Measurements from ENCODE around the gene ZBTB7C. TPM values are rescaled to one million over a fixed set of nuclear protein-coding genes. Genes with fewer than 3 reads are reported as not detected.

Gene ZBTB7C
- total and polyA plus RNA-seq, 2 donors (not counting 1 experiment from before 2014, with no cell fraction given), result not detected

DNA sequence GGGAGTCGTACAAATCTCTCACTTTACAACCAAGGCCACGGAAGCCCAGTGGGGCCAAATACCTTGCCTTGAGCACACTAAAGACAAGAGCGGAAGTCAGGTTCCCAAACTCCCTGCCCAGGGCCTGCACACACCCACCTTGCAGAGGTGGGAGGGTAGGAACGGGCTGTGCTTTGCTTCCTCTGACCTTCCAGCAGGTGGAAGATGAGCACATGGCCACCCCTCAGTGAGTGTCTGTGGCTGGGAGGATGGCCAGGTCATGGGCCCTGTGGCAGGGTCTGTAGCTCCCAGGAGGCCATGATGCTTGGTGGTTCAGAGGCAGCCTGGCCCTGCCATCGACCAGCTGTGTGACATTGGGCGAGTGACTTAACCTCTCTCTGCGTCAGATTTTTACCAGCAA lies 218.2 kb downstream of the ZBTB7C start:
- intact Hi-C loops (cut with micrococcal nuclease), result no loop called here
- Histone ChIP-seq H3K9me3 (ENCODE audit: control extremely low read depth in 1 of 3, control insufficient read depth in 2 of 3, insufficient read depth in 1 of 3, low read length in 2 of 3) (peaks cover 0 to 9% (median 0%) of the 10 kb centered on the region in 3 donors), H2AFZ (ENCODE audit: insufficient read depth, low read depth, low read length, poor library complexity, severe bottlenecking) (no peak overlapping the region), H3K36me3 (replicated peaks in 1 of 2; ENCODE audit: control extremely low read depth in 1 of 2, control insufficient read depth in 1 of 2, extremely low read depth in 1 of 2, insufficient read depth in 2 of 2, low read length in 1 of 2) (no peaks in the 10 kb centered on the region), H4K20me1 (ENCODE audit: control insufficient read depth, insufficient read depth, low read length, poor library complexity, severe bottlenecking) (no peaks in the 10 kb centered on the region), H3K27me3 (replicated peaks in 1 of 4; ENCODE audit: control extremely low read depth in 1 of 4, control insufficient read depth in 3 of 4, insufficient read depth in 4 of 4, low read length in 3 of 4) (peaks cover 0 to 4% (median 0%) of the 10 kb centered on the region in 4 experiments), H3K4me1 (ENCODE audit: control insufficient read depth in 2 of 2, insufficient read depth in 2 of 2, low read length in 2 of 2) (no peaks in the 10 kb centered on the region), H3K9ac (ENCODE audit: low read length) (no peak overlapping the region), H3K79me2 (ENCODE audit: control insufficient read depth, insufficient read depth, low read length) (no peaks in the 10 kb centered on the region), H3K27ac (ENCODE audit: low read length in 2 of 2) (no peak overlapping the region), H3K4me3 (ENCODE audit: control extremely low read depth in 1 of 5, extremely low read depth in 1 of 5, insufficient read depth in 1 of 5, low read depth in 2 of 5, low read length in 4 of 5) (no peak overlapping the region), H3K4me2 (replicated peaks; ENCODE audit: low read depth, low read length, poor library complexity, severe bottlenecking) (no peak overlapping the region)
- Mint-ChIP-seq H3K27me3 (peaks cover 23% of the 10 kb centered on the region), H3K27ac (no peak overlapping the region), H3K4me1 (no peaks in the 10 kb centered on the region), H3K4me3 (no peak overlapping the region), H3K9me3 (ENCODE audit: insufficient read depth) (peaks cover 4% of the 10 kb centered on the region)
- TF ChIP-seq, protein P1, sequence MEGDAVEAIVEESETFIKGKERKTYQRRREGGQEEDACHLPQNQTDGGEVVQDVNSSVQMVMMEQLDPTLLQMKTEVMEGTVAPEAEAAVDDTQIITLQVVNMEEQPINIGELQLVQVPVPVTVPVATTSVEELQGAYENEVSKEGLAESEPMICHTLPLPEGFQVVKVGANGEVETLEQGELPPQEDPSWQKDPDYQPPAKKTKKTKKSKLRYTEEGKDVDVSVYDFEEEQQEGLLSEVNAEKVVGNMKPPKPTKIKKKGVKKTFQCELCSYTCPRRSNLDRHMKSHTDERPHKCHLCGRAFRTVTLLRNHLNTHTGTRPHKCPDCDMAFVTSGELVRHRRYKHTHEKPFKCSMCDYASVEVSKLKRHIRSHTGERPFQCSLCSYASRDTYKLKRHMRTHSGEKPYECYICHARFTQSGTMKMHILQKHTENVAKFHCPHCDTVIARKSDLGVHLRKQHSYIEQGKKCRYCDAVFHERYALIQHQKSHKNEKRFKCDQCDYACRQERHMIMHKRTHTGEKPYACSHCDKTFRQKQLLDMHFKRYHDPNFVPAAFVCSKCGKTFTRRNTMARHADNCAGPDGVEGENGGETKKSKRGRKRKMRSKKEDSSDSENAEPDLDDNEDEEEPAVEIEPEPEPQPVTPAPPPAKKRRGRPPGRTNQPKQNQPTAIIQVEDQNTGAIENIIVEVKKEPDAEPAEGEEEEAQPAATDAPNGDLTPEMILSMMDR (IDR thresholded peaks at IDR 0.05), result no peak
- TF ChIP-seq EZH2 (IDR thresholded peaks at IDR 0.05; ENCODE audit: borderline replicate concordance, insufficient read depth, low read depth, low read length, poor library complexity, severe bottlenecking), result no peak
- ChIA-PET CTCF (no interaction called here), POLR2A (no interaction called here)
- ATAC-seq (ENCODE audit: low read depth), result no peak
- no peak for DNase-seq
- 100% methylated on average over 1 of the region's 7 CpGs for WGBS (ENCODE audit: insufficient coverage)

DNA sequence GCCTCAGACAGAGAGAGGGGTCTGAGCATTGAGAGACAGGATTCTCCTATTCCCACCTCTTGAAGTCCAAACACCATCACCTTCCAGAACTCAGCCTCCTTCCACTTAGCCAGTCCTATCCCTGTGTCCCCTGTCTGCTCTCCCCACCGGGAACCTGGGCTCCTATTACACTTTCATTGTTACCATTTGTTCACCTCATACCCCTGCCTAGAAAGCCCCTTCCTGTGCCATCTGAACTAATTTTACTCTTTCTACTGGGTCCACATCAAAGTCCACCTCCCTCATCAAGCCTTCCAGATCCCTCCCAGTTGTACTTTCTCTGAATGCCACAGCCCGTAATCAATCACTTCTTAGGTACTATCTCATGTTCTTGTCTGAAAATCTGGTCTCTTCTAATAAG lies 220.6 kb downstream of the ZBTB7C start:
- Histone ChIP-seq H3K4me1 (ENCODE audit: control insufficient read depth in 2 of 2, insufficient read depth in 2 of 2, low read length in 2 of 2) (no peaks in the 10 kb centered on the region), H3K4me2 (replicated peaks; ENCODE audit: low read depth, low read length, poor library complexity, severe bottlenecking) (no peak overlapping the region), H3K4me3 (ENCODE audit: control extremely low read depth in 1 of 5, extremely low read depth in 1 of 5, insufficient read depth in 1 of 5, low read depth in 2 of 5, low read length in 4 of 5) (no peak overlapping the region), H3K27ac (ENCODE audit: low read length in 2 of 2) (no peak overlapping the region), H3K36me3 (replicated peaks in 1 of 2; ENCODE audit: control extremely low read depth in 1 of 2, control insufficient read depth in 1 of 2, extremely low read depth in 1 of 2, insufficient read depth in 2 of 2, low read length in 1 of 2) (no peaks in the 10 kb centered on the region), H3K9me3 (ENCODE audit: control extremely low read depth in 1 of 3, control insufficient read depth in 2 of 3, insufficient read depth in 1 of 3, low read length in 2 of 3) (no peaks in the 10 kb centered on the region), H3K27me3 (replicated peaks in 1 of 4; ENCODE audit: control extremely low read depth in 1 of 4, control insufficient read depth in 3 of 4, insufficient read depth in 4 of 4, low read length in 3 of 4) (peaks cover 0 to 2% (median 0%) of the 10 kb centered on the region in 4 experiments), H4K20me1 (ENCODE audit: control insufficient read depth, insufficient read depth, low read length, poor library complexity, severe bottlenecking) (no peaks in the 10 kb centered on the region), H2AFZ (ENCODE audit: insufficient read depth, low read depth, low read length, poor library complexity, severe bottlenecking) (no peak overlapping the region), H3K9ac (ENCODE audit: low read length) (no peak overlapping the region), H3K79me2 (ENCODE audit: control insufficient read depth, insufficient read depth, low read length) (no peaks in the 10 kb centered on the region)
- H3K9me3 Mint-ChIP-seq (ENCODE audit: insufficient read depth), result no peaks in the 10 kb centered on the region
- ChIA-PET POLR2A (no interaction called here), CTCF (no interaction called here)
- no peaks in the 10 kb centered on the region for H3K4me1 Mint-ChIP-seq
- DNase-seq (no peak), ATAC-seq (ENCODE audit: low read depth) (no peak)
- peaks cover 37% of the 10 kb centered on the region for H3K27me3 Mint-ChIP-seq
- H3K4me3 Mint-ChIP-seq, result no peak overlapping the region
- H3K27ac Mint-ChIP-seq, result no peak overlapping the region
- no peak for TF ChIP-seq EZH2 (IDR thresholded peaks at IDR 0.05; ENCODE audit: borderline replicate concordance, insufficient read depth, low read depth, low read length, poor library complexity, severe bottlenecking)
- TF ChIP-seq, protein P1 (IDR thresholded peaks at IDR 0.05), result no peak
- intact Hi-C loops (cut with micrococcal nuclease), result no loop called here
- WGBS (ENCODE audit: insufficient coverage), result 52% methylated on average over 2 of the region's 2 CpGs

Data from B cell (primary cell).